ENCODE measurements around the gene SLC22A9. TPM values are rescaled to one million over a fixed set of nuclear protein-coding genes. Genes with fewer than 3 reads are reported as not detected.
"Not testable (repeated sequence)": the region's sequence is repeated elsewhere in the genome, so short reads cannot be mapped to it uniquely, and the experiment has no call there.

SLC22A9 gene
- total and polyA plus RNA-seq, 2 of the 4 experiments (the other 2 are of a cell fraction): not detected

DNA sequence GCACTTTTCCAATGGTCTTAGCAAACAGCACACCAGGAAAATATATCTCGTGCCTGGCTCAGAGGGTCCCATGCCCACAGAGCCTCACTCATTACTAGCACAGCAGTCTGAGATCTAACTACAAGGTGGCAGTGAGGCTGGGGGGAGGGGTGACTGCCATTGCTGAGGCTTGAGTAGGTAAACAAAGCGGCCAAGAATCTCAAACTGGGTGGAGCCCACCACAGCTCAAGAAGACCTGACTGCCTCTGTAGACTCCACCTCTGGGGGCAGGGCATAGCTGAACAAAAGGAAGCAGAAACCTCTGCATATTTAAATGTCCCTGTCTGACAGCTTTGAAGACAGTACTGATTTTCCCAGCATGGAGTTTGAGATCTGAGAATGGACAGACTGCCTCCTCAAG, 61.1 kb downstream of the SLC22A9 start:
- H2AFZ ChIP-seq (replicated peaks; ENCODE audit: low read length, poor library complexity); H3K27ac ChIP-seq (ENCODE audit: insufficient read depth, low read length); H3K56ac ChIP-seq (ENCODE audit: extremely low read depth, insufficient read depth, low read length); H2BK120ac ChIP-seq (ENCODE audit: low read depth, low read length); H3K27me3 ChIP-seq (ENCODE audit: control insufficient read depth, insufficient read depth, low read length); DNase-seq; H4K91ac ChIP-seq (ENCODE audit: insufficient read depth, low read depth, low read length); H3K9me1 ChIP-seq (ENCODE audit: insufficient read depth, low read length); H4K20me1 ChIP-seq (ENCODE audit: insufficient read depth, low read length); H3K23ac ChIP-seq (ENCODE audit: low read depth, low read length); ATAC-seq (ENCODE audit: low read depth); intact Hi-C loops (cut with micrococcal nuclease); in situ Hi-C loops (cut with MboI; ENCODE audit: low sequenced_read_pairs); H3K4me1 ChIP-seq (ENCODE audit: control insufficient read depth, insufficient read depth, low read length); H3K36me3 ChIP-seq (ENCODE audit: control insufficient read depth, insufficient read depth, low read length); H2AK5ac ChIP-seq (ENCODE audit: low read depth, low read length); H3K9ac ChIP-seq (ENCODE audit: low read depth, low read length); H4K5ac ChIP-seq (ENCODE audit: low read depth, low read length); H3K4me2 ChIP-seq (ENCODE audit: low read depth, low read length); BruUV-seq (replicated peaks); H2BK20ac ChIP-seq (ENCODE audit: low read depth, low read length); H3K18ac ChIP-seq (ENCODE audit: low read depth, low read length); H3K4me3 ChIP-seq (ENCODE audit: insufficient read depth, low read depth, low read length); POLR2A ChIA-PET (ENCODE audit: unreplicated experiment); H3K9me3 ChIP-seq (ENCODE audit: control insufficient read depth, insufficient read depth, low read length); H3K14ac ChIP-seq (replicated peaks; ENCODE audit: low read depth, low read length); H3K79me1 ChIP-seq (ENCODE audit: low read depth in 1 of 2, low read length in 2 of 2); H4K8ac ChIP-seq (ENCODE audit: low read depth in 2 of 2, low read length in 2 of 2); H2BK5ac ChIP-seq (ENCODE audit: low read depth, low read length, poor library complexity, severe bottlenecking); H2AK9ac ChIP-seq (replicated peaks; ENCODE audit: low read depth, low read length, poor library complexity); dilution Hi-C loops (cut with HindIII; ENCODE audit: low sequenced_read_pairs, unreplicated experiment); H2BK15ac ChIP-seq (ENCODE audit: low read depth, low read length); H3K4ac ChIP-seq (ENCODE audit: low read depth, low read length): not testable (repeated sequence)
- WGBS, 2 experiments (ENCODE audit: extremely low coverage in 2 of 2, insufficient read length in 1 of 2): 17% methylated on average over 1 of the region's 2 CpGs; no CpG with 5 or more reads in 1 of the 2 experiments
- CTCF ChIA-PET: interaction anchor here (1.0 kb wide), 1 partner anchor 13 kb away, joined by 3 read pairs; no protein-coding TSS in a partner anchor

GRCh38 chr11:63435351-63435750, 65.8 kb downstream of the SLC22A9 start:
- CTCF ChIA-PET; H3K4me1 ChIP-seq (ENCODE audit: control insufficient read depth, insufficient read depth, low read length); DNase-seq; H3K27ac ChIP-seq (ENCODE audit: insufficient read depth, low read length); in situ Hi-C loops (cut with MboI; ENCODE audit: low sequenced_read_pairs); H2BK15ac ChIP-seq (ENCODE audit: low read depth, low read length); H3K9me3 ChIP-seq (ENCODE audit: control insufficient read depth, insufficient read depth, low read length); H3K36me3 ChIP-seq (ENCODE audit: control insufficient read depth, insufficient read depth, low read length); H3K56ac ChIP-seq (ENCODE audit: extremely low read depth, insufficient read depth, low read length); ATAC-seq (ENCODE audit: low read depth); BruUV-seq (replicated peaks); H2AK5ac ChIP-seq (ENCODE audit: low read depth, low read length); H3K18ac ChIP-seq (ENCODE audit: low read depth, low read length); H3K23ac ChIP-seq (ENCODE audit: low read depth, low read length); dilution Hi-C loops (cut with HindIII; ENCODE audit: low sequenced_read_pairs, unreplicated experiment); POLR2A ChIA-PET (ENCODE audit: unreplicated experiment); H4K91ac ChIP-seq (ENCODE audit: insufficient read depth, low read depth, low read length); H2AK9ac ChIP-seq (replicated peaks; ENCODE audit: low read depth, low read length, poor library complexity); H2AFZ ChIP-seq (replicated peaks; ENCODE audit: low read length, poor library complexity); H3K4me3 ChIP-seq (ENCODE audit: insufficient read depth, low read depth, low read length); H3K27me3 ChIP-seq (ENCODE audit: control insufficient read depth, insufficient read depth, low read length); H2BK20ac ChIP-seq (ENCODE audit: low read depth, low read length); H3K79me1 ChIP-seq (ENCODE audit: low read depth in 1 of 2, low read length in 2 of 2); H2BK5ac ChIP-seq (ENCODE audit: low read depth, low read length, poor library complexity, severe bottlenecking); H3K4me2 ChIP-seq (ENCODE audit: low read depth, low read length); H4K20me1 ChIP-seq (ENCODE audit: insufficient read depth, low read length); H3K9me1 ChIP-seq (ENCODE audit: insufficient read depth, low read length); H4K8ac ChIP-seq (ENCODE audit: low read depth in 2 of 2, low read length in 2 of 2); H2BK120ac ChIP-seq (ENCODE audit: low read depth, low read length); intact Hi-C loops (cut with micrococcal nuclease); H3K4ac ChIP-seq (ENCODE audit: low read depth, low read length); H3K9ac ChIP-seq (ENCODE audit: low read depth, low read length); H4K5ac ChIP-seq (ENCODE audit: low read depth, low read length); H3K14ac ChIP-seq (replicated peaks; ENCODE audit: low read depth, low read length): not testable (repeated sequence)
- 86% methylated on average over 4 of the region's 22 CpGs; no CpG with 5 or more reads in 1 of the 2 experiments for WGBS, 2 experiments (ENCODE audit: extremely low coverage in 2 of 2, insufficient read length in 1 of 2)
